T-helper 17 cell (primary cell): Measurements from ENCODE around the gene ZNF93. TPM values are rescaled to one million over a fixed set of nuclear protein-coding genes. Genes with fewer than 3 reads are reported as not detected.
A peak's percentile ranks its signal among the peaks of the same experiment; 100 is the strongest.
"Not testable (repeated sequence)": the region's sequence is repeated elsewhere in the genome, so short reads cannot be mapped to it uniquely, and the experiment has no call there.

Experiments used
- ATAC-seq: fragments of 150-1000 bp; cut with Tn5 transposase; 2 replicates; pipeline ENCODE4 v1.10.0; 2021; ENCODE audit warnings: mild to moderate bottlenecking, moderate library complexity
- DNase-seq, 3 donors: peaks; one replicate each; pipeline versions ENCODE4 v3.0.0 to v3.0.0-alpha.2; 2020 to 2021
- H3K9me3 ChIP-seq: one replicate; pipeline ENCODE4 v1.7.0; 2013; ENCODE audit warnings: low read length, mild to moderate bottlenecking; ENCODE audit not compliant: control insufficient read depth, poor library complexity, severe bottlenecking
- H3K27ac Mint-ChIP-seq: one replicate; pipeline ENCODE4 v1.8.0; 2022; ENCODE audit warnings: mild to moderate bottlenecking, moderate library complexity, mixed read lengths
- H3K27me3 Mint-ChIP-seq: one replicate; pipeline ENCODE4 v1.8.0; 2022; ENCODE audit warnings: mixed read lengths
- H3K36me3 Mint-ChIP-seq: one replicate; pipeline ENCODE4 v1.8.0; 2022; ENCODE audit warnings: low read depth, mixed read lengths
- H3K4me1 Mint-ChIP-seq: one replicate; pipeline ENCODE4 v1.8.0; 2022; ENCODE audit warnings: mild to moderate bottlenecking, mixed read lengths
- H3K4me3 Mint-ChIP-seq: one replicate; pipeline ENCODE4 v1.8.0; 2022; ENCODE audit warnings: mild to moderate bottlenecking, moderate library complexity, mixed read lengths
- total RNA-seq, 4 donors: library from RNA in 2 of 4; stranded (reverse) in 2 of 4; gene quantifications; one replicate each; pipeline ENCODE4 v1.2.3 and lab custom pipeline; 2022 to 2026

Gene ZNF93
- total RNA-seq, 2 donors from 2014 or later, result 3.9 to 4.4 TPM

GRCh38 chr19:19955208-19955607 is 54.5 kb downstream of the ZNF93 start:
- ATAC-seq (no peak), DNase-seq (no peak)
- peaks cover 6% of the 10 kb centered on the region for H3K4me1 Mint-ChIP-seq
- H3K27me3 Mint-ChIP-seq, result no peaks in the 10 kb centered on the region
- H3K36me3 Mint-ChIP-seq, result no peaks in the 10 kb centered on the region
- H3K4me3 Mint-ChIP-seq, result no peak overlapping the region
- no peak overlapping the region for H3K27ac Mint-ChIP-seq
- H3K9me3 ChIP-seq, result no peaks in the 10 kb centered on the region

- H3K27me3 Mint-ChIP-seq, result no peaks in the 10 kb centered on the region
- DNase-seq (no peak), ATAC-seq (no peak)
- no peak overlapping the region for H3K27ac Mint-ChIP-seq
- H3K4me3 Mint-ChIP-seq, result no peak overlapping the region
- peaks cover 6% of the 10 kb centered on the region for H3K4me1 Mint-ChIP-seq
- no peaks in the 10 kb centered on the region for H3K36me3 Mint-ChIP-seq
- H3K9me3 ChIP-seq, result no peaks in the 10 kb centered on the region
These were observed 55.8 kb downstream of the ZNF93 start for GRCh38 chr19:19956434-19957075.

GRCh38 chr19:19957766-19958165 is 57.0 kb downstream of the ZNF93 start:
- H3K4me3 Mint-ChIP-seq, DNase-seq, H3K4me1 Mint-ChIP-seq, H3K36me3 Mint-ChIP-seq, H3K27ac Mint-ChIP-seq, H3K27me3 Mint-ChIP-seq, H3K9me3 ChIP-seq, ATAC-seq: not testable (repeated sequence)

- H3K27me3 Mint-ChIP-seq, H3K4me1 Mint-ChIP-seq, H3K9me3 ChIP-seq, ATAC-seq, H3K36me3 Mint-ChIP-seq: not testable (repeated sequence)
- Mint-ChIP-seq H3K27ac (peak overlapping the region; percentile 34), H3K4me3 (peak overlapping the region; percentile 43)
- peak; percentile 25 to 54 (median 29) for DNase-seq
These were observed 58.5 kb downstream of the ZNF93 start for GRCh38 chr19:19959151-19959799.

GRCh38 chr19:19964416-19964815 is 63.7 kb downstream of the ZNF93 start:
- ATAC-seq, result no peak
- Mint-ChIP-seq H3K27me3 (peaks cover 7% of the 10 kb centered on the region), H3K4me3 (no peak overlapping the region), H3K4me1 (no peaks in the 10 kb centered on the region), H3K36me3 (no peaks in the 10 kb centered on the region), H3K27ac (no peak overlapping the region)
- DNase-seq, result no peak
- no peaks in the 10 kb centered on the region for H3K9me3 ChIP-seq

- not testable (repeated sequence) for H3K27ac Mint-ChIP-seq, H3K9me3 ChIP-seq, H3K36me3 Mint-ChIP-seq, ATAC-seq, H3K4me3 Mint-ChIP-seq, DNase-seq, H3K27me3 Mint-ChIP-seq, H3K4me1 Mint-ChIP-seq
These were observed 65.4 kb downstream of the ZNF93 start for GRCh38 chr19:19966126-19966525.

- no peaks in the 10 kb centered on the region for H3K36me3 Mint-ChIP-seq
- no peaks in the 10 kb centered on the region for H3K9me3 ChIP-seq
- no peak overlapping the region for H3K27ac Mint-ChIP-seq
- peaks cover 7% of the 10 kb centered on the region for H3K27me3 Mint-ChIP-seq
- DNase-seq (no peak), ATAC-seq (no peak)
- H3K4me1 Mint-ChIP-seq, result no peaks in the 10 kb centered on the region
- H3K4me3 Mint-ChIP-seq, result no peak overlapping the region
These were observed 66.1 kb downstream of the ZNF93 start for GRCh38 chr19:19966862-19967261.

Other genes with a start within 250 kb of the ZNF93 start
- 10 to 100 TPM; 91.4 to 98.8 TPM for gene ATP13A1, start 237.3 kb upstream of the ZNF93 start, total RNA-seq
- 10 to 100 TPM; 56.0 to 56.1 TPM for gene ZNF101, start 232.1 kb upstream of the ZNF93 start, total RNA-seq
- gene ZNF14, start 167.8 kb upstream of the ZNF93 start, total RNA-seq, result 10 to 100 TPM; 18.7 to 22.5 TPM
- 10 to 100 TPM; 31.7 to 50.6 TPM for gene ZNF506, start 79.2 kb upstream of the ZNF93 start, total RNA-seq
- 1 to 10 TPM; 5.8 to 8.0 TPM for gene ZNF253, start 35.1 kb upstream of the ZNF93 start, total RNA-seq
- gene ZNF682, start 138.6 kb downstream of the ZNF93 start, total RNA-seq, result 1 to 10 TPM; 7.9 to 9.4 TPM
- 1 to 10 TPM; 2.4 to 4.0 TPM for gene ZNF90, start 177.1 kb downstream of the ZNF93 start, total RNA-seq